Camera-type eye (tissue), 1 donor: ENCODE data around the gene UBE2M. TPM values are rescaled to one million over a fixed set of nuclear protein-coding genes. Genes with fewer than 3 reads are reported as not detected.

Experiments used
- total RNA-seq: library from RNA; depleted of rRNA; stranded (reverse); fragments of >200 nt; gene quantifications from one replicate; pipeline ENCODE4 v1.2.3, GENCODE V29; 2014

The UBE2M gene
- 40.4 TPM for total RNA-seq

DNA sequence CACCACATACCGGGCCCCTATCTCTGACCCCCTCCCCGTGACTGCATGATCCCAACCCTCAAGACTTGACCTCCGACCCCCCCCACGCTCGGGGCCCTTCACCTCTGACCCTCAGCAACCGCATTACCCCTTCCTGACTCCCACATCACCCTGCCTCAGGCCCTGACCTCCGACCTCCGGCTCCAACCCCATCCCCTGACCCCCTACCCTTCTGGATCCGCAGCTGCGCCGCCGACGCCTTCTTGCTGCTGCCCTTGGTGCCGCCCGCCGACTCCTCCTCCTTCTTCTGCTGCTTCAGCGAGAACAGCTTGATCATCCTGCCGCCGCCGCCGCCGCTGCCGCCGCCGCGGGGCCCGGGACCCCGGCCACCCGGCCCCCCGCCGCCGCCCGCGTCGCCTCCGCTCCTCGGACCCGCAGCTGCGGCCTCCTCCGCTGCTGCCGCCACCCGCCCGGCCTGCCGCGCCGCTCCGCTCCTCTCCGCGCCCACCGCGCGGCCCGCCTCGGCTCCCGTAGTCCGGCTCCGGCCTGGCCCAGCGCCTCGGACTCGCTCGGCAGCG lies at the start of gene UBE2M:
Gene UBE2M (minus strand): TSS at position 546 of the 557 bp plus-strand sequence. CDS start 230 bp downstream, at position 316.

DNA sequence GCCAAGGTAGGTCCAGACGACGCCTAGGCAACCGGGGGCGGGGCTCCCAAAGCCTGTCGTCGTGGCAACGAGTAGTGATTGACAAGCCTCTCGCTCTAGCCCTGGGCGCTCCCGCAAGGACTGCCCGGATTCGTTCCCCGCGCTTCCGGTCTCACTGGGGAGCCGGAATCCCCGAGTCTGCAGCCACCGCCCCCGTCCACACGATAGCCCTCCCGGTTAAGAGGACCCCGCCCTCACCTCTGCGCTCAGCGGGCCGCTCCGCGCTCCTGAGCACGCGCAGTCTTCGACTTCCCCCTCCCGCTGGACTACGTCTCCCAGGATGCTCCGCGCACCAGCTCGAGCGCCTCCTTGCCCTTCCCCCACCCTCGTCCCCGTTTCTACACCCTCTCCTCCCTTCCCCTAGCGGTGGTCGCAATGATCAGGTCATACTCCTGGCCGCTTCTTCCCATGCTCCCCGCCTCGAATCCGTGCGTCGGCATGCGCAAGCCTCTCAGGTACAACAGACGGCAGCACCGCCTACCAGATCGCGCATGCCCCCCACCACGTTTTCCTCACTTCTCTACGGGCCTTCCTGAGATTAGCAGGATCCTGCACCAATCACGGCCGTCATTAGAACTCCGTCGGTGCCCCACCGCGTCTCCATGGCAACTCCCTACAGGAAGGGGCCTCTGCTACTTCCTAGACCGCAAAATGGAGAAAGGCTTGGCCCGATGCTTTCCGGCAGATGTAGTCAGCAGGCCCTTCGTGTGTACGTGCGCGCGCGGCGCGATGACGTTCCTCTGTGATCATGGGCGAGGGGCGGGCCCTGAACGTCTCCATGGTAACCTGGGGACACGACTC lies 14.6 kb upstream of the UBE2M start, which contains the start of gene MZF1:
Gene MZF1 (minus strand): TSS at position 518 of the 840 bp plus-strand sequence. CDS start 1,946 bp downstream, outside the sequence.

DNA sequence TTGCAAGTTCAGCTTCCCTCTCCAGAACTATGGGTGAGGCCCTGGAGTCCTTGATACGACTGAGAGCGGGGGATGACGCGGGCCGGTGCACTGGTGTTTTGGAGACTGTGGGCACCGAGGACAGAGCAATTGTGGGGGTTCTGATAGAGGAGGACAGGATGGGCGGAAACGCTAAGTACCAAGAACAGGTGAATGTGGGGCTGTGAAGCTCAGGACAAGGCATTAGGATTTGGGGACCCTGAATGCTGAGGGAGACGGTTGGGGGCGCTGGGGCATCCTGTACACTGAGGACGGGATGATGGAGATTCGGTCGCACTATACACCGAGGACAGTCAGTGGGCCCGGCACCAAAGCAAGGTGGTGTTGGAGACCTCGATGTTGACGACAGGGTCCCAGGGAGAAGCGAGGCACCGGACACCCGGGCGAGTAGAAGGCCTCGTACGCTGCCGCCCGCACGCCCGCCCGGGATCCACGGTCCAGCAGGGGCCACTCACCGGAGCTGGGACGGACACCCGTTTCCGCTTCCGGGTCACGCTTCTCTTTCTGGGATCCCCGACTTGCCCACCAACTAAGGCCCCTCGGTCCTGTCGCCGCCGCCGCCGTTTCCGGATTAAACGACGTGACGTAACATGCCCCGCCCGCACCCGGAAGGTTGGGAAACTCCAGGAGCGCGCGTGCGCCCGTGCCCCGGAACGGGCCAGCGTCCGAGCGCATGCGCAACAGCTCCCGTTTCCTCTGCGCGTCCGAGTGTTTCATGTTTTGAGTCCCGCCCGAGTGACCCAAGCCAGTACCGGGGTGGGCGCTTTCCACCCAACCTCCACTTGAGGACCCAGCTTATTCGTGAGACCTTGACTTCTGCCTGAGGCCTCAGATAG lies 3.7 kb downstream of the UBE2M start, which contains the start of gene CHMP2A:
Gene CHMP2A (minus strand): TSS at position 612 of the 875 bp plus-strand sequence. CDS start 893 bp downstream, outside the sequence.

DNA sequence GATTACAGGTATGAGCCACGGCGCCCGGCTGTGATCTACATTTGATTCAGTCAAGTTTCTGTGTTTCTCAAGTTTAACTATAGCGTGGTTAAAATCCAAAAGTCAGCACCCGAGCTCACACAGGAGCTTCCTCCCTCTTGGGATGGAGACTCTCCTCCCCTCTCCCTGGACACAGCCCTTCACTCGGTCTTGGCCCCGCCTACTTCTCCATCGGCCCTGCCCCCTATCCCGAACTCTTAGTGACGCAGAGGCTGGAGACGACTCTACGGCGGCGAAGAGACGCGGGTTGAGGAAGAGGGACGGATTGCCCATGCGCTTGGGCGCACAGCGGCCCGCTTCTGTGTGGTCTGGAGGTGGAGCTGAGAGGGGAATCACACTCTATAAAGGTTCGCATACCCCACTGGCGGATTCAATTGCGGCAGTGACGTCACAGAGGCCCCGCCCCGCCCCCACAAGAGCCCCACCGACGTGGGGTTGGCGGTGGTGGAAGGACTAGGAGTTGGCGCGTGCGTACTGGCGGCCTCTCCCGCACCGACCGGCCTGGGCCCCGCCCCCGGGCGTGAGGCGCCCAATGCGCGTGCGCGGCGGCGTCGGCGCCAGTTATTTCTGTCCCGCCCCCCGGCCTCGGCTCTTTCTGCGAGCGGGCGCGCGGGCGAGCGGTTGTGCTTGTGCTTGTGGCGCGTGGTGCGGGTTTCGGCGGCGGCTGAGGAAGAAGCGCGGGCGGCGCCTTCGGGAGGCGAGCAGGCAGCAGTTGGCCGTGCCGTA lies 14.4 kb downstream of the UBE2M start, which contains the start of gene TRIM28:
Gene TRIM28 (plus strand): TSS at position 239 of the 765 bp plus-strand sequence. CDS start 694 bp downstream, outside the sequence.

DNA sequence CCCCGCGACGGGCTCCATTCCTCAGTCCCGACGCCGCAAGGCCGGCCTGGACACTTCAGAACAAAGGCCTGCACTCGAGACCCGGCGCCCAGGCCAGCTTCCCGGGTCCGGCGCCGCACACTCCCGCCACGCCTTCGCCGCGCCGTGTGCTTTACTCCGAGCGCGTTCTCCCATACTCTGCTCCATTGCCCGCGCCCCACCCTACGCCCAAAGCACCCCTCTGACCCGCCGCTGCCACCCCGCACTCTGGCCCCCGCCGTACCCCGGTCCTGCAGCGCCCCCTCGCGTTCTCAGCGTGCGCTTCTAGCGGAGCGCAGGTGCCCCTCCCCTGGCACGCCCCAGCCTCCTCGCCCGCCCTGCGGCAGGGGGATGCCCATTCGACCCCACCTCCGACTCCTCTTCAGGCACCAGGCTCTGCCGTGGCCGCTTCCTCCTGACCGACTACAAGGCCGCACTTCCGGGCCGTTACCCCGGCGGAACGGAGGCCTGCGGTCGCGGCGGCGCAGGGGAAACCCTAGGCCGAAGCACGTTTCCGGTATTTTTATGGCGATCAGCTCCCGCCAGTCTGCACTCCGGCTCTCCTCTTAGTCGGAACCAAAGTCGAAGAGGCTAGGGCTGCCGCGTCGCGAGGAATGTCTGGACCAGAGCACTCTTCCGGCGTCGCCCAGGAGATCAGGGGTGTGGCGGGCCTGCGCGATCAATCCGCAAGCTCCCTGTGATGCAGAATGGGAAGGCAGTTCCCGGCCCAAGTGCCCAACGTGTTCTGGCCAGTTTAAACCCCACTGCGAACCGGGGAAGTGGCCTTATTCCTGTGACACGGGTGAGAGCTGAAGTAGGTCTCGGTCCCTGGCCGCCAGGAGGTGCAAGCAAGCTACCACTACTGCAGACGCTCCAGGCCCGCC lies 38.8 kb downstream of the UBE2M start, which contains the start of gene ZBTB45:
Gene ZBTB45 (minus strand): TSS at position 456 of the 902 bp plus-strand sequence. CDS start 2,137 bp downstream, outside the sequence.

DNA sequence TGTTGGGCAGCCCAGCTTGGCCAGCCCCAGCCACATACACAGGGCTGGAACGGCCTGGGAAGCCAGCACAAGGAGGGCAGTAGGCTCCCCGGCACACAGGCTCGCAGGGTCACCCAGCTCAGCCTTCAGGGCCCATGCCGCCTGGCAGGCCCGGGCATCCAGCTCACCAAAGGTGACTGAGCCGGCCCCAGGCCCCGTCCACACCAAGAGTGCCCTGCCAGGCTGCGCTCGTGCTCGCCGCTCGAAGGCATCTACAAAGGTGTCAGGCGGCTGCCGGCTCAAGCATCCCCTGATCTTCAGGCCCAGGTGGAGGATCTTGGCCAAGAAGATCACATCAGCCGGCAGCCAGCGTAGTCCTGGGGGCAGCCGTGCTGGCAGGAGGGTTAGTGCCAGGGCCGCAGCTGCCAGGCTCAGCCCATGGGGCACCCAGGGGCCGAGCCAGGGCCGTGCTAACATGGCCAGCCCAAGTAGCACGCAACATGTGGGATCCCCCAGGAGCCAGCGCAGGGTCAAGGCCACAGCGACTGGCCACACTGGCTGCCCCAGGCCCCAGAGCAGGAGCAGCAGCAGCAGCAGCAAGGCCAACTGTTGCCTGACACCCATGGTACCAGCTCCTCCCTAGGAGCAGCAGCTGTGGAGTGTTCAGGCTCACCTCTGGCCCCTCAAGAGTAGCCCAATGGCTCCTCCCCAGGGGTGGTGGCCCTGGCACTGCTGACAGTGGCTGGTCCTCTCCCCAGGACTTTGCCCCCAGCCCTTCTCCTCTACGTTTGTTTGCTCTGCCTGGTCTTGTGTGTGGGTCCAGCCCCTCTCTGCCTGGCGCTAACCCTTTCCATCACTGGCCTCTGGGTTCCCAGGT lies 46.8 kb downstream of the UBE2M start, which contains the start of gene SLC27A5:
Gene SLC27A5 (minus strand): TSS at position 640 of the 856 bp plus-strand sequence. CDS start 37 bp downstream, at position 603.

Other genes starting within 250 kb of the UBE2M start
- gene ZSCAN22, start 231.6 kb downstream of the UBE2M start, total RNA-seq, result 4.1 TPM
- gene A1BG, start 205.1 kb downstream of the UBE2M start, total RNA-seq, result 6.0 TPM
- 8.7 TPM for gene ZNF497, start 195.9 kb downstream of the UBE2M start, total RNA-seq
- 4.4 TPM for gene ZNF837, start 177.6 kb downstream of the UBE2M start, total RNA-seq
- 834 TPM for gene RPS5, start 171.3 kb downstream of the UBE2M start, total RNA-seq
- gene RNF225, start 163.0 kb downstream of the UBE2M start, total RNA-seq, result not detected
- gene ZNF584, start 150.0 kb downstream of the UBE2M start, total RNA-seq, result 20.0 TPM
- gene ZNF132, start 118.5 kb downstream of the UBE2M start, total RNA-seq, result 13.2 TPM
- gene ZNF324B, start 107.0 kb downstream of the UBE2M start, total RNA-seq, result 19.1 TPM
- 35.8 TPM for gene ZNF324, start 91.5 kb downstream of the UBE2M start, total RNA-seq
- gene ZNF446, start 82.3 kb downstream of the UBE2M start, total RNA-seq, result 19.0 TPM
- gene SLC27A5, start 46.6 kb downstream of the UBE2M start, total RNA-seq, result 4.9 TPM
- 7.4 TPM for gene ZBTB45, start 38.8 kb downstream of the UBE2M start, total RNA-seq
- gene TRIM28, start 14.5 kb downstream of the UBE2M start, total RNA-seq, result 264 TPM
- gene CHMP2A, start 3.5 kb downstream of the UBE2M start, total RNA-seq, result 71.1 TPM
- gene MZF1, start 14.7 kb upstream of the UBE2M start, total RNA-seq, result 35.8 TPM